GM12874 (cell line): ENCODE results near the gene ZNF383.

Experiments used
- TF ChIP-seq, protein P1 (sequence below): IDR thresholded peaks from 2 replicates; pipeline ENCODE4 v1.5.1; 2011; ENCODE audit warnings: low read depth, mild to moderate bottlenecking, control low read depth, low read length, moderate library complexity; ENCODE audit not compliant: insufficient read depth

ZNF383 gene

DNA sequence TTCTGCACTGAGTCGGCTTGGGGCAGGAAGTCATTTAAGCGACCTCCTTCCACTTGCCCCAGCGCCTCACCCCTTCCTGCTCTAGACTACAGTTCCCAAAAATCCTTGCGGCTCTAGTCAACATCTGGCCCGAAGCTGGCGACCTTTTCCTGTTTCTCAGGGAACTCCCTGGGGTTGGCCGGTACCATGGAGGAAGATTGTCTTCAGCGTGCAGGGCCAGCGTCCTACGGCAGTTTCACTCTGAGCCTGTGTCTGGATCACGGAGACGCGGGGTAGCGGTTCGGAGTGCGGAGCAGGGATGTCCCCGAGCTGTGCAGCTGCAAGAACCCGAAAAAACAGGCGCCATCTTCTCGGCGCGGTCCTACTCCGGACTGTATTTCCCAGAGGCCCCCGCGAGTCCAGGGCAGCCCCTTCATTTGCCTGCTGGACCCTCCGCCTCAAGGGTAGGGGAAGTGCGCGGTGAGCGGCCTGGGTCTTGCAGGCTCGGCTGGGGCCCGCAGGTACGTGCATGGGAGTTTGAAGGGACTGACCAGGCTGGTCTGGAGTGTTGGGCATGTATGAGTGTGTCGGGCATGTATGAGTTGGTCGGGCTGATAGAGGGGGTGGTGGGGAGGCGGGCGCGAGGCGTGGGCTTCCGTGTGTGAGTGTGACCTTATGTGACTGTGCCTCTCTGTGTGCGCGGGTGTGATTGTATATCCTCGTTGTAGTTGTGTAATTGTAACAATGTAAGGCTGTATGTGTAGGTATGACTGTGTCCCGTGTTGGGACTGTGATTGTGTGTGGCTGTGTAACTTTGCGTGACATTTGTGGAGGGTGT, at the start of gene ZNF383:
Gene ZNF383, plus strand, starts transcription at position 440 of the 817 bp plus-strand sequence. CDS start 12,240 bp downstream, outside the sequence.
- TF ChIP-seq, protein P1, sequence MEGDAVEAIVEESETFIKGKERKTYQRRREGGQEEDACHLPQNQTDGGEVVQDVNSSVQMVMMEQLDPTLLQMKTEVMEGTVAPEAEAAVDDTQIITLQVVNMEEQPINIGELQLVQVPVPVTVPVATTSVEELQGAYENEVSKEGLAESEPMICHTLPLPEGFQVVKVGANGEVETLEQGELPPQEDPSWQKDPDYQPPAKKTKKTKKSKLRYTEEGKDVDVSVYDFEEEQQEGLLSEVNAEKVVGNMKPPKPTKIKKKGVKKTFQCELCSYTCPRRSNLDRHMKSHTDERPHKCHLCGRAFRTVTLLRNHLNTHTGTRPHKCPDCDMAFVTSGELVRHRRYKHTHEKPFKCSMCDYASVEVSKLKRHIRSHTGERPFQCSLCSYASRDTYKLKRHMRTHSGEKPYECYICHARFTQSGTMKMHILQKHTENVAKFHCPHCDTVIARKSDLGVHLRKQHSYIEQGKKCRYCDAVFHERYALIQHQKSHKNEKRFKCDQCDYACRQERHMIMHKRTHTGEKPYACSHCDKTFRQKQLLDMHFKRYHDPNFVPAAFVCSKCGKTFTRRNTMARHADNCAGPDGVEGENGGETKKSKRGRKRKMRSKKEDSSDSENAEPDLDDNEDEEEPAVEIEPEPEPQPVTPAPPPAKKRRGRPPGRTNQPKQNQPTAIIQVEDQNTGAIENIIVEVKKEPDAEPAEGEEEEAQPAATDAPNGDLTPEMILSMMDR, result no peak

DNA sequence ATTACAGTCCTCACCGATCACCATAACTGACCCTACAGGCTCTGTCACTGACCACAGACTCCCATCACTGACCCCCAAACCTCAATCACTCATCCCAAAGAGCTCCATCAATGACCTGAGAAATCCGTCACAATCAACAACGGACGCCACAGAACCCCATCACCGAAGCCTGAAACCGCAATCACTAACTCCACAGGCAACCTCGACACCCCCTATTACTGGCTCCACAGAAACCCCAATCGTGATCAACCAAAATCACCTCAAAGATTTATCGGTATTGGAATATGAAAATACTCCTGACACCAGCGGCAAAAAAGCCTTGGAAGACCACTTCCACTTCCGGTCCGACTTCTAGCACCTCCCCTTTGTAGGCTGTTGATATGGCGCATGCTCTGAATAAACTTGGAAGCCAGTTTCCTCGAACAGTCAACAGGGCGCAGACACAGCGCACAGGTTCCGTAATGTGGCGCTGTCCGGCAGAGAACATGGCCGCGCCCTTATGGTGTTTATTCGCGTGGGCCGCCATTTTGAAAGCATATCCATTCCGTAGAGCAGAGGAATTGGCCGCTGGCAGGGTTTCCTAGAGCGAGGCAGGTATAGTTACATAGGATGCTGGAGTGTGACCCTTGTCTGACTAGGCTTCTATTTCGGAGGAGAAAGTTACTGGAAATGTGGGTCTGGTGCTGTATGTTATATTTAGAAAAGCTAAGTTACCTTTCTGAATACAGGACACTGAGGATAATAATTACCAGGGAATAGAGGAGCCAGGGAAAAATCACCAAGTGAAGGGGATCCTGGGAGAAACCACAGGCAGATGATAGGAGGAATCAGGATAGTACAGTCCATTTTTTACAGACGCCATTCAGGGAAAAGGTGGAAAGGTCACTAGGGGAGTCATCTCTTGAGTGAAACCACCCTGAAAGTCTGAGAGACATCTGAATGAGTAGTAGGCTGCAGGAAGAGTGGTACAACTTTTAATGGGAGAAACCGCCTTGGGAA, 45.3 kb upstream of the ZNF383 start, which contains the start of gene ZNF585A:
Gene ZNF585A, minus strand, starts transcription at position 328 of the 999 bp plus-strand sequence. CDS start 2,785 bp downstream, outside the sequence.
- TF ChIP-seq, protein P1, result no peak

DNA sequence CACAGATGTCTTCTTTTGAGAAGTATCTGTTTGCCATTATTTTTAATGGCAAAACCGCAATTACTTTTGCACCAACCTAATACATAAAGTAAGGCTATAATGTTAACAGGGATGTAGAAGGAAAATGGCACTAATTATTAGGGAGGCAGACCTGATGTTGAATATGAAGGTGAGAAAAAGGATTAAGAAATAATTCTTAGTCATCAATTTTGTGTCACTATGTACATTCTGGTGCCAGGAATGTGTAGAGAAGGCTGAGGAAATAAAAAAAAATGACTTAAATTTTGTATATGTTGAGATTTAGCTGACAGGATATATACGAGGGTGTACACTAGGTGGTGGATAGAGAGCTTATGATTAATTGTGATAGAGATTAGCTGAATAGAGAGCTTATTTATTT, 20.2 kb upstream of the ZNF383 start:
- TF ChIP-seq, protein P1, result no peak

DNA sequence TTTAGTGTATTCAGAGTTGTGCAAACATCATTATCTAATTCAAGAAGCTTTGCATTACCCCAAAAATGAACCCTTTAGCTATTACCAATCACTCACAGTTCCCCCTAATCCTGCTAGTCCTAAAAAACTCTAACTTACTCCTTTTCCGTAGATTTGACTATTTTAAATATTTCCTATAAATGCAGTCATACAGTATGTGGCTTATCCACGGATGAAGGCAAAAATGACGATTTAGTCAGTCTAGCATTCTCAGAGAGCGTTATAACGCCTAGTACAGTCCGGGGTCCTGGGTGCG, 587 bp upstream of the ZNF383 start:
- TF ChIP-seq, protein P1, result no peak

DNA sequence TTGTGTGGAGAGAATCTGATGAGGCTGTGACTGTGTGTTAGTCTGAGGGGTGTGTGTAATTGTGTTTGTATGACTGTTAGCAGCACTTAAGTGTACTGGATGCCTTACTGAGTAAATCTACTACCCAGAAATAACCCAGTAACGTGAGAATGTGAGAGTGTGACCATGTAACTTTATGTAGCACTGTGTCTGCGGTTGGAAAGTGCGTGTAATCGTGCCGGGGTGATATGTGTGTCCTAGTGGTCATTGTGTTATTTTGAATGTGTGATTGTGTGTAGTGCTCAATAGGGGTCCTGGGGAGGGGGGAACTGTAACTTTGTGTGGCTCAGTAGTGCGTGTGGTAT, 550 bp downstream of the ZNF383 start:
- TF ChIP-seq, protein P1, result no peak

DNA sequence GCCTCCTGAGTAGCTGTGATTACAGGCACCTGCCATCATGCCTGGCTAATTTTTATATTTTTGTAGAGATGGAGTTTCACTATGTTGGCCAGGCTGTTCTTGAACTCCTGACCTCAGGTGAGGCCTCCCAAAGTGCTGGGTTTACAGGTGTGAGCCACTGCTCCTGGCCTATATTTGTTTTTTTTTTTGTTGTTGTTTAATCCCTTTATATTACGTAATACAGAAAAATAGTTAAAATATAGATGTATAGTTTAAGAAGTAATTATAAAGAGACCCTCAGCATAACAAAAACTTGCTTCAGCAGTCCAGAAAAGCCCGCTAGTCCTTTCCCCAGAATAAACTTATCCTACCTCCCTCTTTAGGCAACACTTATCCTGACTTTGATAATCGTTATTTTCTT, 2.4 kb downstream of the ZNF383 start:
- TF ChIP-seq, protein P1, result no peak

DNA sequence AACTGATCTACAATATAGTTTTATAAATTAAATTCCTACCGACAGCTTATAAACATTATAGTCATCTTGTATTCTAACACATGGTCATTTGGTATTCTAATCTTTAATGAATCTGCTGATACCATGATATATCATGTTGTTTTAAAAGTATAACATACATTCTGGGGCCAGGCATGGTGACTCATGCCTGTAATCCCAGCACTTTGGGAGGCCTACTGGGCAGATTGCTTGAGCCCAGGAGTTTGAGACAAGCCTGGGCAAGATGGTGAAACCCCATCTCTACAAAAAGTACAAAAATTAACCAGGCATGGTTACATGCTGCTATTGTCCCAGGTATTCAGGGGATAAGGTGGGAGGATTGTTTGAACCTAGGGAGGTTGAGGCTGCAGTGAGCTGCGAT, 3.1 kb downstream of the ZNF383 start:
- TF ChIP-seq, protein P1, result no peak
